ENCODE results near the gene FAM107B. TPM values are rescaled to one million over a fixed set of nuclear protein-coding genes. Genes with fewer than 3 reads are reported as not detected.
"Not testable (repeated sequence)": the region's sequence is repeated elsewhere in the genome, so short reads cannot be mapped to it uniquely, and the experiment has no call there.

FAM107B gene
- total RNA-seq, 1 donor from 2014 or later = 220 TPM

GRCh38 chr10:14645239-14645960 is 129.3 kb downstream of the FAM107B start:
- intact Hi-C loops (cut with micrococcal nuclease) = loop anchor here (2.0 to 5.0 kb wide), 6 partner anchors 13 to 1343 kb away; partner anchors contain the start of genes PHYH and RPP38

GRCh38 chr10:14639637-14640036 is 135.1 kb downstream of the FAM107B start:
- intact Hi-C loops (cut with micrococcal nuclease) = no loop called here

- intact Hi-C loops (cut with micrococcal nuclease) = no loop called here
These were observed 139.5 kb downstream of the FAM107B start for GRCh38 chr10:14635043-14635710.

GRCh38 chr10:14634572-14634971 is 140.1 kb downstream of the FAM107B start:
- intact Hi-C loops (cut with micrococcal nuclease) = not testable (repeated sequence)

- intact Hi-C loops (cut with micrococcal nuclease) = no loop called here
These were observed 148.8 kb downstream of the FAM107B start for GRCh38 chr10:14625765-14626525.

GRCh38 chr10:14625192-14625631 is 149.5 kb downstream of the FAM107B start:
- intact Hi-C loops (cut with micrococcal nuclease) = no loop called here

- intact Hi-C loops (cut with micrococcal nuclease) = no loop called here
These were observed 150.1 kb downstream of the FAM107B start for GRCh38 chr10:14624600-14624999.

GRCh38 chr10:14623931-14624330 is 150.8 kb downstream of the FAM107B start:
- intact Hi-C loops (cut with micrococcal nuclease) = no loop called here

- intact Hi-C loops (cut with micrococcal nuclease) = no loop called here
These were observed 153.7 kb downstream of the FAM107B start for GRCh38 chr10:14621037-14621436.

GRCh38 chr10:14618674-14619073 is 156.0 kb downstream of the FAM107B start:
- intact Hi-C loops (cut with micrococcal nuclease) = no loop called here

- intact Hi-C loops (cut with micrococcal nuclease) = no loop called here
These were observed 156.8 kb downstream of the FAM107B start for GRCh38 chr10:14617852-14618251.

- intact Hi-C loops (cut with micrococcal nuclease) = no loop called here
These were observed 157.6 kb downstream of the FAM107B start for GRCh38 chr10:14616955-14617730.

- intact Hi-C loops (cut with micrococcal nuclease) = no loop called here
These were observed 158.2 kb downstream of the FAM107B start for GRCh38 chr10:14616465-14616864.

- intact Hi-C loops (cut with micrococcal nuclease) = loop anchor here (5.0 kb wide), 1 partner anchor 494 kb away; no protein-coding TSS in a partner anchor
These were observed 161.1 kb downstream of the FAM107B start for GRCh38 chr10:14613588-14613920.

GRCh38 chr10:14612873-14613587 is 161.7 kb downstream of the FAM107B start:
- intact Hi-C loops (cut with micrococcal nuclease) = loop anchor here (5.0 kb wide), 1 partner anchor 494 kb away; no protein-coding TSS in a partner anchor

GRCh38 chr10:14611968-14612693 is 162.6 kb downstream of the FAM107B start:
- intact Hi-C loops (cut with micrococcal nuclease) = loop anchor here (5.0 kb wide), 1 partner anchor 495 kb away; no protein-coding TSS in a partner anchor

- intact Hi-C loops (cut with micrococcal nuclease) = loop anchor here (10.0 kb wide), 1 partner anchor 1264 kb away; the partner anchor contains the start of gene SEPHS1
These were observed 165.5 kb downstream of the FAM107B start for GRCh38 chr10:14609178-14609577.

GRCh38 chr10:14608381-14609001 is 166.2 kb downstream of the FAM107B start:
- intact Hi-C loops (cut with micrococcal nuclease) = loop anchor here (10.0 kb wide), 1 partner anchor 1264 kb away; the partner anchor contains the start of gene SEPHS1

GRCh38 chr10:14606633-14607032 is 168.1 kb downstream of the FAM107B start:
- intact Hi-C loops (cut with micrococcal nuclease) = loop anchor here (10.0 kb wide), 1 partner anchor 1262 kb away; the partner anchor contains the start of gene SEPHS1

Data from T-helper 1 cell treated with Interleukin-12 subunit alpha and Interleukin-12 subunit beta and Interleukin-4 antibody, amounts not matched to agents 30 ng/mL and 1 ng/mL, for 36 hours (primary cell).